GM11168 (cell line): Measurements from ENCODE around the gene NPAS2.

Experiments
- in situ Hi-C: fragments of 300-500 bp; cut with MboI; formaldehyde crosslinking; loops from one replicate; pipeline ENCODE4 v1.12.0; 2022; ENCODE audit warnings: low sequenced_read_pairs; ENCODE audit not compliant: unreplicated experiment

NPAS2 gene

DNA sequence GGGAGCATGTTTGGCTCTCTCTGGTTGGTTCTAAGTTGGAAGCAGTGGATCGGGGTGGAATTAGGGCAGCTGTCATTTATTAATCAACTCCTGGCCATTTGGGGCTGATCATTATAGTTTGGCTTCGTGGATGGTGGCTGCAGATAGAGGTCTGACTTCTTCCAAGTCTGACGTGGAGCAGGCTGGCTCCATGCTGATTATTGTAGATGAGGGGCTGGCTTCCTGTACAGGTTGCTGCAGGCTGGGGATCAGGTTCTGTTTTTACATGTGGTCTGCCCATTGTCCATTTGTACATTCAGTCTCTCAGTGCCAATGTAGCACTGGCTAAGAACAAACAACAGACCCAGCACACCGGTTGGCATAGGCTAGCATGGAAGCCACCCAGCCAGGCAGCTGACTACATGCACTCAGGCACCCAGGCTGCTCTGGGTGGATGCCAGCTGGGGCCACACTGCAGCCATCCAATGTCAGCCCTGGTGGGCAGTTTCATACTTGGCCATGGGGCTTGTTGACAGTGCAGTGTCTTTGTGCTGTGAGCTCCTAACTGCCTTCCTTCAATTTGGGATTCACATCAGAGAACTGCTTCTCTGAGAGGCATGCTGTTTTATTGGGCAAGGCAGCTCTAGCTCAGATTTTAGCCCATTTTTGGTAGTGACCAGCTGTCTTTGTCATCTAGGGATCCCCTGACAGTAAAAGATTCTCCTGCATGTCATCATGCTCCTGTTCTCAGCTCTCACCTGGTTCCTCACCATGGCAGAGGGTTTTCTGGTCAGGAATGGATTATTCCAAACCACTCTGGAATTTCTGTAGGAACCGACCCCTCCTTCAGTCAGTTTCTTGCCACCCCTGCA lies 25.4 kb downstream of the NPAS2 start:
- in situ Hi-C loops, result no loop called here

DNA sequence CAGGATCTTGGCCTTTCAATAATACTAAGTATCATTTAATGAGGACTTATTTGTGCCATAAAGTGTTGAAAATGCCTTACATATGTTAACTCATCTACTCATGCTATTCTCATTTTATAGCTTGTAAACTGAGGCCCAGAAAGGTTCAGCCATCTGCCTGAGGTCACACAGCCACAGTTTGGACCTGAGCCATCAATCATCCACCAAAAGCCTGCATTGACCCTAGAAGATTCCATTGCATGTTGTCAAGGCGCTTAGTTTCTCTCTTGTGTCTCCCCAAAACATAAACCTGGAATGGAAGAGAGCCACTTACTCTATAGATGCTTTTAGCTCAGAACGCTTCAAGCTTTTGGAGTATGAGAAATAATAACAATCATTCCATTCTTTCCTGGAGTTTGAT lies 26.8 kb downstream of the NPAS2 start:
- in situ Hi-C loops, result no loop called here

DNA sequence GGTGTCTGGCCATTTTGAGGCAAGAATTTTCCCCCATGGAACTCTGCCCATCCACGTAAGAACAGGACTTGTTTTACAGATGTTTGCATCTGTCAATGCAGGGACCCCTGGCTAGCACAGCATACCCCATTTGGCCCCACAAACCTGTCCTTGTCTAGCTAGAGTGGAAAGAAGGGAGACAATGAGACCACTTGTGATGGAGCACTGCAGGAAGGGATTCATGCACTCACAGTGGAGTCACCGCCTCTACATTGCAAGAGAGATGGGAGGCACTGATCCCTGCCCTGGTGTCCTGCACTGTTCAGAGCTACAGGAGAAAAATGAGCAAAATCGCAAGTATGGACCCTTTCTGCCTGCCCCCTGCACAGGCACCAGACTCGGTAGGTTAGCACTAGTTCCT lies 32.5 kb downstream of the NPAS2 start:
- in situ Hi-C loops, result no loop called here

DNA sequence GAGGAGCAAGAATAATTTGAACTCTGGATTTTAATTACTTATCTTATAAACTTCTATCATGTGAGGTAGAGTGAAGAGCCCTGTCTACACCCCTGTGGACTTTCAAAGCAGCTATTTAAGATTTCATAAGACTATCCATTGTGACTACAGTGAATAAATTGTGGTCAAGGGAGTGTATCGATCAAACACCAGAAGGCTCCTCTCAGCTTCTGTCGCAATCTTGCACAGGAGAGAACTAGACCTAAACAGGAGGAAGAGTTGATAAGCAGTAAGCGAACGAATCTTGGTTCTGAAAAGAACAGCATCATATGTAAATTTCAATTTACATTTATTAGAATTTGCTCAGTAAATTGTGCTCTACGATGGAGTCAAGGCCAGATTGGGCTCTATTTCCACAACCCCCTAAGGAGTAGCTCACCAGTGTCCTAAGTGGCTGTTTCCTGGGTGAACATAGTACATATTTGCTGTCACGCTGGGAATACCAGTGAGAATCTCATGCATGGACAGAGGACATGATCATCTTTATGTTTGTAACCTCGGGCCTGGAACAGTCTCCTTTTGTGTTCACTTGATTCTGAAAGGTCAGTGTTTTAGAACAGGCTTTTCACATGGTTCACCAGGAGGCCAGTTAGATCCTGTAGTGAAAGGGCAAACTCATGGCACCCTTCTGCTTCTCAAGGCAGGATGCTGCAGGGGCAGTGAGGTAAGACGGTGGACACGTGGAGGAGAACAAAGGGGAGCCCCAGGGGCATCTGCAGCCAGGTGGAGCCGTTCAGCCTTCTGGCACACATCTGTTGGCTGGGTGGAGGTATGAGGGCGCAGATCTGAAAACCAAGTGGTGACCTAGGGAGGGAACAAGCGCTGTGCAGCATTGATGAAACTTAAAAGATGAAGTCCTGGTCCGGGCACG lies 33.3 kb downstream of the NPAS2 start:
- in situ Hi-C loops, result no loop called here

DNA sequence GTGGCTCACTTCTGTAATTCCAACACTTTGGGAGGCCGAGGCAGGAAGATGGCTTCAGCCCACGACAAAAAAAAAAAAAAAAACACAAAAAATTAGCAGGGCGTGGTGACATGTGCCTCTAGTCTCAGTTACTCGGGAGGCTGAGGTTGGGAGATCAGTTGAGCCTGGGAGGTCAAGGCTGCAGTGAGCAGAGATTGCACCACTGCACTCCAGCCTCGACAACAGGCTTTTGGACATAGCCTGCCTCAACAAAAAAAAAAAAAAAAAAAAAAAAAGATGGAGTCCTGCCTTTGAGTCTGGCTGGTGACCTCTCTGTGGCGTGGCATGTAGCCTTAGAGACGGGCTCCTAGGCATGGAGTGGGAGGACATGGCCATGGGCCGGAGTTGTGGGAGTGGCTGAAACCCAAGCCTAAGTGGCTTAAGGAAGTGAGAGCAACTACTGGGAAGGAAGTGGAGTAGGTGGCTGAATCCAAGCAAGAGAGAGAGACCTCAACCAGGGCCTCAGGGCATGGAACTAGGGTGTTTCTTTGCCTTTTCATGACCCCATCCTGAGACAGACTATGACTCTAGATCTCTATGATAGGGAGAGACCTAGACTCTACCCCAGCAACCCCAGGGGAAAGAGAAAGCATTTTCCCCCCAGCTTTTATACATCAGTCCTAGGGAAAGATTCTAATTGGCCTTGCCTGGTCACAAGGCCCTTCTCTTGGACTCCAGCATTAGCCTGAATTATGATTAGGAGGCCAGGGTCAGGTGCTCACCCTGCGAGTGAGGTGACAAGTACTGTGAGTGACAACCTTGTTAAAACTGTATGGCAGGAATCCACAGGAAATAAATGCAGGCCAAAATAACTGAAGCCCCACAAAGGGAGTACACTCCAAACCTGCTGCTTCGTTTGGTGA lies 34.2 kb downstream of the NPAS2 start:
- in situ Hi-C loops, result no loop called here

DNA sequence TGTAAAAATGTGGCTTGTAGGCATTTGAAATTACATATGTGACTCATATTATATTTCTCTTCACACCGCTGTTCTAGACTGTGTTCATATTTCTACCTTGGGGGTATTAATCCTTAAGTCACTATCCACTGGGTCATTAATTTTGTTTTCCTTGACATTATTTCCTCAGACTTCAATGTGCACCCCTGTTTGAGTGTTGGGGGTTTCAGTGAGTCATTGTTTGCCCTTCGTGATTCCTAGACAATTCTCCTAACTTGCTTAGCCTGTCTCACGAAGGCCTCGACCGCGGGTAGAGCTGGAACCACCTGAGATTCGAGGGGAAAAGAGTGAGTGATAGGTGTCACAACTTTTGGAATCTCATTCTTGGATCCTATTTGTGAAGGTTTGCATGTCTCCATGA lies 35.1 kb downstream of the NPAS2 start:
- in situ Hi-C loops, result no loop called here

DNA sequence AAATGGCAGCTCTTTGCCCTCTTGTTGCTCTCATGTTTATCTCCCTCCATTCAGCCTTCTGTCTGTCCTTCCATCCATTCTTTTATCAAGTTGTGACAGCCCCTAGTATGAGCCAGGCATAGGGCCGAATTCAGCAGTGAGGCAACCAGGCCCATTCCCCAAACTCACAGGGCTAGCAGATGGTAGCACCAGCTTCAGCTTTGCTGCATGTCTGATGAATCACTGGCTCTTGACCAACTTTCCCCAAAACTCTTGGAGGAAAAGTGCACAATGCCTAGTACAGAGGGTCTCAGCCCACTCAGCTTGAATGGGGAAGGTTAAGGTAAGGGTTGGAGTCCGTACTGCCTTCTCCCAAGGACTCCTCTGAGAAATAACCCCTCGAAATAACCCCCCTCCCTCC lies 35.7 kb downstream of the NPAS2 start:
- in situ Hi-C loops, result no loop called here

DNA sequence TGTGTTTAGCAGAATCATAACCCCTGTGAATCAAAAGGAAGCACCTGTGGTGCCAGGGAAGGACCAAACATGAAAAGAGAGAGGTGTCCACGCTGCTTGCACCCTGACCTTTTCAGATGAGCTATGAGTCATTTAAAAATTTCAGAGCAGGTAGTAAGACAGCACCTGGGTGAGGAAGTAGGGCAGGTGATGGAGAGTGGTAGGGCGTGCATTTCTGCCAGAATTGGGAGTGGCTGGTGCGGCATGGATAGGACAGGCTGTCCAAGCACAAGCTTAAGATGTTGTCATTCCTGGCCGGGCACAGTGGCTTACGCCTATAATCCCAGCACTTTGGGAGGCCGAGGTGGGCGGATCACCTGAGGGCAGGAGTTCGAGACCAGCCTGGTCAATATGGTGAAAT lies 36.8 kb downstream of the NPAS2 start:
- in situ Hi-C loops, result no loop called here

DNA sequence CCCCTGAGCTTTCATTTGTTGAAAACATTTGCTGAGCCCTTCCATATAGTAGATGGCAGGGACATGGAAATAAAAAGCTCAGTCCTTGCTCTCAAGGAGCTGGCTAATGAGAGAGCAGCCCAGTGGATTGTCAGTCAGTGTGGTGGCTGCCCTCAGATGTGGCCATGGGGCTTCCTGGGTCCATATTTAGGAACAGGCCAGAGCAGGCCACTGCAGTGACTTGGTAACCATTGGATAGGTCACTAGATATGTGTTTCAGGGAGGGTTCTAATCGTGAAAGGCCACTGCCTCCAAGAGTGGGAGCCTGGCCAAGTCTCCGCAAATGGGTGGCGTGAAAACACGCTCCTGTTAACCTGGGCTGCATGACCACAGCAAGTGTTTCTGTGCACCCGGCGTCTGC lies 37.4 kb downstream of the NPAS2 start:
- in situ Hi-C loops, result no loop called here

DNA sequence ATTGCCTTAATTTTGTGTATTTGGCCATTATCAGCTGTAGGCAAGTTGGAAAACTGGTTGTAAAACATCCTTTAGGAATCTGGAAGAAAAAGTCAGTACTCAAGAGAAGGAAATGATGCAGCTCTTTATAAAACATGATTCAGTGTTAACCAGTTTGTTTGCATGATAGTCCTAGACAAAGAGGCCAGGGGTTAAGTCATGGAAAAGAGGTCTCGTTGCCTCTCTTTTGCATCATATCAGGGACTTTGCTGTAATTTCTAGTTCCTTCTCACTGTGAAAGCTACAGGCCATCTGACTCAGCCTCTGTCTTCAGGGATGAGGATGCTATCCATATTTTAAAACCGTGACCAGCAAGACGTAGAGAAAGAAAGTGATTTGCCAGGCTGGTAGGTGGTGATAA lies 38.0 kb downstream of the NPAS2 start:
- in situ Hi-C loops, result no loop called here

DNA sequence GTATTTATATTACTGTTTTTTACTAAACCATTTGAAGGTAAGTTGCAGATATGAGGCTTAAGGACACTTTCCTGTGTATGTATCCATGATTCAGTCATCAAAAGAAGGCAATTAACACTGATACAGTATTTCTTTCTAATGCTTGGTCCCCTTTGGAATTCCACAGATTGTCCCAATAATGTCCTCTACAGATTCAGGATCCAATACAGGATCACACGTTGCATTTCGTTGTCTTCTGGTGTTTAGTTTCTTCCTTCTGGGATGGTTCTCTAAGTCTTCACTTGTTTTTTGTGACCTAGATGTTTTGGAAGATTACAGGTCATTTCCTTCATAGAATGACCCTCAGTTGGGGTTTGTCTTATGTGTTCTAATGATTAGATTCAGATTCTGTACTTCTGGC lies 40.0 kb downstream of the NPAS2 start:
- in situ Hi-C loops, result no loop called here

DNA sequence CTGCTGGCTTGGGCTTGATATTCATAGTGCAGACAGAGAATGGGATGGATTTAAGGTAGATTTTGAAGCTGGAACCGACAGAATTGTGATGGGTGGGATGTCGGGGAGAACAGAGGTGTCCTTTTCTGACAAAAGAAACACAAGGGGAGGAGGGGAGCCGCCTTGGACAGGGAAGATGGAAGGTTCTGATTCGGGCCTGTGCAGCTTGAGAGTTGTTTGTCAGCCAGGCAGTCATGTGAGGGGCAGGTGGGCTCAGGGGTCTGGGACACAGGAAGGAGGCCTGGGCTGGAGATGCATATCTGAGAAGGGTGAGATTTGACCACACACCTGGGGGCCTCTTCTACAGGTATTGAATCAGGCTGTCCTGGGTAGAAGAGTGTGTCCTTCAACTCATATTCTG lies 41.4 kb downstream of the NPAS2 start:
- in situ Hi-C loops, result no loop called here

DNA sequence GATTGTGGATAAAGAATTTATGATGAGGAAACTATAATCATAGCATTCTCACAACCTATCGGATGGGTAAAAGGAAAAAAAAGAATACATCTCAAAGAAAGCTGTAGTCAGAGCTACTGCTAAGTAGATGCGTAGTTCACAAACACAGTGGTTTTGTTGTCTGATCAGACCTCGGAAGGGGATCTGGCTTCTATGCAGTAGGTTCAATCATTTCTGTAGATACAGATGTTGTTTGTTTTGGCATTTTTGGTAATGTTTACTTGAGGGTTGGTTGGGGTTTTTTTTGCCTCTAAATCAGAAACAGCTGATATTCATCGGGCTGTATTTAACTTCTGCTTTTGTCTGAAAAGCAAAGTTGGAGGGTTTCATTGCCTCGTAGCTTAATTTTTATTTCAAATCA lies 42.1 kb downstream of the NPAS2 start:
- in situ Hi-C loops, result no loop called here

DNA sequence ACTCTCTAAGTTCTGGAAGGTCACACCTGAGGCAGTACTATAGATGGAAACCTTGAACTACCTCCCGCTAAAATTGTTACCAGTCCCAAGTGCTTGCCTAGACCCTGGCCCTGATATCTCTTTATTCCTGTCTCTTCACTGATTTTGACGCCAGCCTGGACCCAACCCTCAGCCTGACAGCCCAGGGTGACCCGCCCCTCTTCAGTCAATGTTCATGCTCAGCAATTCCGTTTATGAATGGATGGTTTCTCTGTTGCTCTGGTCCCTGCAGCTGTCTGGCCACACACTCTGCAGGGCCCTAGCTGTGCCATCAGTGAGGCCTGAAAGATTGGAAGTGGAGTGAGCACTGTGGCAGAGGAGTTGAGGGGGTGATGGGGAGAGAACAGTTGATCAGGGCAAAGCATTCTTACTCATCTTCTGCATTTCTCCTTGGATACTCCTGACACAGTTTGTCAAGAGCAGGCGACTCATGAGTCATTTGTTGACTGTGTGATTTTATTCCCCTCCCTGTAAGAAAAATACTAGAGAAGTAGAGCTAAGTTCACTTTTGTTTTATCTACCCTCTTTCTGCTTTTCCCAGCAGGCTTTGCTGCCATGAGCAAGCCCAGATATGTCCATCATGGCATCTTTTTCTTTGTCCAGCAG lies 46.0 kb downstream of the NPAS2 start:
- in situ Hi-C loops, result no loop called here

DNA sequence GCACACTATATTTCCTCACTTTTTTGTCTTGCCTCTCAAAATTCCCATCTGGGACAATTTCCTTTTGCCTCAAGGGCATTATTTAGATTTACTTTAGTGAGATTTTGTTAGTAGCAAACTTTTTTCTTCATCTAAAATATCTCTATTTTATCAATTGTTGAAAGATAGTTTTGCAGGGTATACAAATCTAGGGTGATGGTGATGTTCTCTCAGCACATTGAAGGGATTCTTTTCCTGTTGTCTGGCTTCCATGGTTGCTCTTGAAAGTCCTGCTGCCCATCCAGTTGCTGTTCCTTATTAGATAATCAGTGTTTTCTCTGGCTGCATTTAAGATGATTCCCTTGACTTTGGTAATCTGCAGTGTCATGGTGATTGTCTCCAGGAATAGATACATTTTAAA lies 48.1 kb downstream of the NPAS2 start:
- in situ Hi-C loops, result no loop called here

DNA sequence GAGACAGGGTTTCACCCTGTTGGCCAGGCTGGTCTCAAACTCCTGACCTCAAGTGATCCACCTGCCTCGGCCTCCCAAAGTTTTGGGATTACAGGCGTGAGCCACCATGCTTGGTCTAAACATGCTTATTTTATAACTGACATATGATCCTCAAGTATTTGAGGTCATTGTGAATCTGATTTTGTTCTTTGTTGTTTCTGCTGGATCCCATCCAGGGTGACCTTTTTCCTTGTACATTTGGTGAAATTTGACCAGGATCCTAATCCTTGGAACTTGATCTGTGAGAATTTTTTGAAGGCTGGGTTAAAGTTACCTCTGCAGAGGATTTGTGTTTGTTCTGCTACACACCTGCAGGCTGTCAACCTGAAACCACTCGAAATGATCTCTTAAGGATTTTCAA lies 49.2 kb downstream of the NPAS2 start:
- in situ Hi-C loops, result no loop called here

DNA sequence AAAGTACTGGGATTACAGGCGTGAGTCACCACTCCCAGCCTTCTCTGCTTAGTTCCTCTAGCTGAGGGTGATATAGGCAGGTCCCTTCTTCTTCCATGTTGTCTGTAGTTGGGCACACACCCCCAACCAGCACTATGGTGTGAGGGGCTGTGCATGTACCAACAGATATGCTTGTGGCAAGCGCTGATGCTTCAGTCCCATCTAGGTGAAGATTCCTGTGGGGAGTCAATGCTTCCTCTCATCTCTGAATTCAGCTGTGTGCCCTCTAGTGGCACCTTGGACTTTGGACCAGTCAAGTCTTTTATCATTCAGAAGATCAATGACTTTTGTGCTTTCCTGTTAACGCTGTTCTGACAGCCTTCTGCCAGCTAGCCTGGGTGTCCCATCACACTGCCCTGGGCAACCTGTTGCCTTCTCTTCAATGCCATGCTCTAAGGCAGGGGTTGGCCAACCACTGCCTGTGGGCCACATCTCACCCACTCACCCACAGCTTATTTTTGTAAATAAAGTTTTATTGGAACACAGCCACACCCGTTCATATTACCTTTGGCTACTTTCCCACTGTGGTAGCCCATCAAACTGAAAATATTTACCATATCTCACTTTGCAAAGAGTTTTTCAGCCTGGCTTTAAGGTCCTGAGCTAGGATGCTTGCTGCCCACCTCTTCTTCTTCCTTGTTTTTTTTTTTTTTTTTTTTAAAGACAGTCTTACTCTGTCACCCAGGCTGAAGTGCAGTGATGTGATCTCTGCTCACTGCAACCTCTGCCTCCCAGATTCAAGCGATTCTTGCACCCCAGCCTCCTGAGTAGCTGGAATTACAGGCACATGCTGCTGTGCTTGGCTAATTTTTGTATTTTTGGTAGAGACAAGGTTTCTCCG lies 51.0 kb downstream of the NPAS2 start:
- in situ Hi-C loops, result no loop called here

DNA sequence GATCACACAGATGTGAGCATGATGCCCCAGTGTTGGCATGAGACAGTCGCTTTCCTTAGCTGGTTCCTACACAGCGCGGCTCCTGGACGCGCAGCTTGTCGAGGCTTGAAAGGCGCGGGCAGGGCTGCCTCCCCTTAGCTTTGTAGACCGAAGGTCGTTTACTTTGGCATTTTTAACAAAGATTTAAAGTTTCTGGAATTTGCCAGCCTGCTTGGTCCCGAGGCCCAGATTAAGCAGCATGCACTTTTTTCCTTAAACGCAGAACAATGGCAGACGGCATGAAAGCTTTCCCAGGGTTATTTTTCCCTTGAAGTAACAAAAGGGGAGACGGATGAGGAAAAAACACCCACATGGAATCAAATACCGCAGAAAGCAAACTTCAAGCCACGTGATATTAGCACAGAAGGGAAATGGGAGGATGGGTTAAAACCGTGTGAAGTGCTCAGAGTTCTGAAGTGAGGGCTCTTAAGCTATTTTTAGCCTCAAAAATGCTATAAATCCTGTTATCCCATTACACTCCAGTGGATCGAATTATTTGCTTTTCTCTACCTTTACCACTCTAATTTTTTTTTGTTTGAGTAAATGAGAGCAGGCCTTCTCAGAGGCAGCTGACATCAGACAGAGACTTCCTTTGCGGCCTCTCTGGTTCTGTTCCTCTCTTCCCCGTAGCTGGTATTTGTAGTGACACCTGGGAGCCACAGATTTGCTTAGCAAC lies 55.7 kb downstream of the NPAS2 start:
- in situ Hi-C loops, result no loop called here
